HK-2 (cell line): ENCODE data around the gene CCDC171.
"Not testable (repeated sequence)": the region's sequence is repeated elsewhere in the genome, so short reads cannot be mapped to it uniquely, and the experiment has no call there.

Source experiments
- DNase-seq: peaks from one replicate; pipeline ENCODE4 v3.0.0-alpha.2; 2018; ENCODE audit not compliant: unreplicated experiment

The CCDC171 gene

DNA sequence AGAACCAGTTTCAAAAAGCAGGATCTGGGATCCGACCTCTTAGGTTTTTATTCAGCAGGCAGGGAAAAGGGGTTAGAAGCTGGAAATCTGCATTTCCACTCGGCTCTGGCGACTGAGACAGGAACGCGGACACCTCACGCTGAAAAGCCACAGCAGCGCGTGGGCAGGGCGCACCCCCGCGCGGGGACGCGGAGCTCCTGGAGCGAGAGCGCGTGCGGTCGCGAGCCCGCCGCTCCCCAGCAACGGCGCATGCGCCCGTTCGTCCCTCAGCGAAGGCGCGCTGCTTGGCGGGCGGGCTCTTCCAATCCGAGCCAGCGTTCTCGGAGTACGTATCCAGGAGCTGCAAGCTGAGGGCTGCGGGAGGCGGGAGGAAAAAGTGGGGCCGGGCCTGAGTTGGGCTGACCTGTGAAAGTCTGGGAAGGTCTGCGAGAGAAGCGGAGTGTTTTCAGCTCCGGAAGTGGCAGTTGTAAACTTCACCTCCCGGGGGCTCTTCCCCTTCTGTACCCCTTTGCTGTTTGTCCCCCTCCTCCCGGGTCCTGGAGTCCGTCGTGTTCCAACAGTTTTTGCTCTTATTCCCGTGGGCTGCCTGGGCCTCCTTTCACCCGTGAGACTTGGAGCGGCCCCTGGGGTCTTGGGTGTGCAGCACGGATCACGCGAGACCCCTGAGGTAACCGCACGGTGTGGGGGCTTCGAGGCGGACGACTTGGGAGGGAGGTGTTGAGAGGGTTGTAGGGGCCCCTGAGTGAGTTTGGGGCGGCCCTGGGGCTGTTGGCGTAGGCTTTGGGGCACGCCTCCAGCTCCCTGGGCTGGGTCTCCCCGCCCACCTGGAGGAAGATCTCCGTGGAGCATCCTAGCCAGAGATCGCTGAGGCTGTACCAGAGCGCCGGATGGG, at the start of gene CCDC171:
Gene CCDC171 (plus strand): TSS at position 408 of the 892 bp plus-strand sequence. CDS start 11,046 bp downstream, outside the sequence.
- DNase-seq, result peak; percentile 89

DNA sequence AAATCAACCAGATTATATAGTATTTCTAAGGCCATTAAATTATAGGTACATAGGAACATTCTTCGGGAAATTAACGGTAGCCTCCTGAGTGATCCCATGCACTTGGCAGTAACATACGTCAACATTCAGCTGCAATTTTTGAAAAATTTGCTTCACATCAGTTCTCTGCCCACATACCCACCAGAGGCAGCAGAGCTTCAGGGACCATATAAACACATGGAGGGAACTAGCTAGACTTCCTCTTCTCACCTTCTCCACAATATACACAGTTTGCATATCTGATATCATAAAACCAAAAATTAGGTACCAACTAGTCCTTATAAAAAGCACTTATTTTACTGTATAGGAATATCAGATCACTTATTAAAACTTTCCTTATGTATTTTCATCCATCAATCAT, 46.9 kb upstream of the CCDC171 start:
- no peak for DNase-seq

DNA sequence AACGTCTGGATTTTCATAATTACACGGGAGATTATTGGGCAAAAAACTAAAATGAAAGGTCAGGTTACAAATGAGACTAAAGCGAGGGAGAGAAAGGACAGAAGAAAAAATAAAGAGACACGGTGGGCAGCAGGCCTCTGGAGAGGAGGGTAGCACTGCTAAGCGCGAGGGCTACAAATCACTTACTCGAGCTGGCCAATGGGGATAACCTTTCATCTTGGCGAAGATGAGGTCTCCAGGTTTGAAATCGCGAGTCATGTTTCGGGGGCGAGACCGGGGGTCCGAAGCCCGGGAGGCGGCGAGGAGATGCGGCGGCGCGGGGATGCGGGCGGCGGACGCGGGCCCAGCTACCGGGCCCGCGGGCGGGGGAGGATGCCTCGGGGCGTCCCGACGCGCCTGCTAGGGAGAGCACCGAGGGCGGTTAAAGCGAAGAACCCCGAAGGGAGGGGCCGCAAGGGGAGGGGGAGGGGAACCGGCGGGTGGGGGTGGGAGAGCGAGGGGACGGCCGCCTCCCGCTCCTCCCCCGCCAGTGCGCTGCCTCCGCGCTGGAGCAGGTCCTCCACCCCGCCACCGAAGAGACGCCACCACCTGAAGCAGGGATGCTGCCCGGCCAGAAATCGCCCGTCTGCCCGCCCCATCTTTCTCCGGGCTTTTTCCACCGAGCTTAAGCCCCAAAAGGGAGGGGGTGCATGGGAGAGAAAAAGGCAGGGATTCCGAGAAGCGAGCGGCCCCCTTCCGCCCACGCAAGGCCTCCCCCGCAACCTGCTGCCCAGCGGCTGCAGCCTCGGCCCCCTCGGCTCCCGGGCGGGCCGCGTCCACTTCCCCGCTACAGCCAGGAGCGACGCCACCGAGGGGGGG, 42.7 kb upstream of the CCDC171 start:
- peak; percentile 24 for DNase-seq

DNA sequence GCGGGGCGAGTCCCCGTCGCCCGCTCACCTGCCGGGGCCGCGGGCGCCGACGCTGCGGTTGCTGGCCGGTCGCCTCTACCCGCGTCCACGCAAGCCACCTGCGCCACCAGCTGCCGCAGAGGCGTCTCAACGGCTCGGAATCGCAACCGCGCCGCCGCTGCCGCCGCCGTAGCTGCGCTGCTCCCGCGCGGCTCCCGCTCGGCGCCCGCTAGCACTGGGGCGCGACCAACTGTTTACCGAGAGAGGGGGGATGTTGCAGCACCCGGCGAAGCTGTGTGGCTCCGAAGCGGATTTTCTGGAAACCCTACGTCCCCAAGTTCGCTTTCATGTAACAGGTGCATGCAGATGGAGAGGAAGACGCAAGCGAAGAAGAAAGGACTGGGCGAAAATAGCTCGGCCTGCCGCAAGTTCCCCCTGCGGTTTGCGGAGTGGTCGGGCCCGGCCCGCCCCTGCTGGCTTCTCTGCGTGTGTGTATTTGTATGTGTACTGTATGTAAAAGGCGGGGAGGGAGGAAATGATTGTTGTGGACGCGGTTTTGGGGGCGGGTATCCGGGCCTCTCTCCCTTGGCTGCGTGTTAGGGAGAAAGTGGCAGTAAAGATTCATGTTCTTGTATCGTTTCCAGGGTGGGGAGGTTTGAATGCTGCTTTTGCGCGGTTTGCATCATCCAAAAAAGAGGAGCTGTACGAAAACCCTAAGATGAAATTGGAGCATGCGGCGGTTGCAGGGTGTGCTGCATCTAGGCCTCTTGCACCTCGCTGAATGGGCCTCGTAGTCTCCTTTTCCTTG, 41.9 kb upstream of the CCDC171 start, which contains the start of gene PSIP1:
Gene PSIP1 (minus strand): TSS at position 182 of the 787 bp plus-strand sequence. CDS start 782 bp downstream, outside the sequence.
- DNase-seq, result peak; percentile 66

DNA sequence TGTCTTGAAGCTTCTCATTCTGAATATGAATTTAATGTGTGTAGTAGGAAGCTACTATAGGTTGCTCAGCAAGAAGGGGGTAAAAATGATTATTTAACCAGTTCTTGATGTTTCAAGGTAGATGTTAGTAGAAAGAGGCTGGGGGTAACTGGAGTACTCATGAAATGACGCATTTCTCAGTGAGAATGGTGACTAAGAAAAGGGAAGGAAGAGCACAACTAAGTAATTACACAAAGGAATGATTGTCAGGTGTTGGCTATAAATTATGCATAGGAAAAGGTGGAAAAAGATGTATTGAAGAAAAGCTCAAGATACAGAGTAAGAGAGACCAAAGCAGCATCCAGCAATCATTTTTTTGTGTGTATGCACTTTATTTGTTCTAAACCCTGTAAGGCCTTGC, 40.6 kb upstream of the CCDC171 start:
- DNase-seq, result no peak

DNA sequence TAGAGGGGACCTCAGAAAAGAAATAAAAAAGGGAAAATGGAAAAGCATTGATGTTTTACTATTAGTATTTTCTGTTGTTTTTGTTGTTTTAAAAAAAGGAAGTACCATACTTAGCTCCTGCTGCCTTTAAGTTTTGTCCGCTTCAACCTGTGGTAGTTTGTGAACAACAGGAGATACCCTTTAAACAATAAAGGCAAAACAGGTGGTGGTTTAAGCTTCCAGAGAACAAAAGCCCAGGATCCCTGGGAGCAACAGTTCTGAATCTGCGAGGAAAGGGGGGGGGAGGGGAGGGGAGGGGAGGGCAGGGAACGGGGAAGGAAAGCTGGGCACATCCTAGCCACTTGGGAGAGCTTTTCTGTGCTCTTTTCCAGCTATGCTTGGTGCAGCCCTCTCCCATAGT, 40.0 kb upstream of the CCDC171 start:
- no peak for DNase-seq

DNA sequence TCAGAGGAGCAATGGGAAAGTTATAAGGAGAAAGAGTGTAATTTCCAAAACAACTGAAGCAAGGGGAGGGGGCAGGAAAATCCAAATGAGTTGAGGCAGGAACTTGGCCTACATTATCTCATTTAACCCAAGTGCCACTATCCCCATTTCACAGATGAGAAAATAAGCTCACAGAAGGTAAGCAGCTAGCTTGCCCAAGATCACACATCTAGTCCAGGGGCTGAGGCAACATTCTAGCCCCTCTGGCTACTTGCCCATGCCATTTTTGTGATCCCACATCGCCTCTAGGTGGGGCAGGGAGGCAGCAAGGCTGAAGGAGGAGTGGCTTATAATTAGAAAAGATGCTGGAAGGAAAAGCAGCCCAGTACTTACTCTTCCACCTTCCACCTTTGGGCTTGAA, 39.5 kb upstream of the CCDC171 start:
- DNase-seq, result no peak

DNA sequence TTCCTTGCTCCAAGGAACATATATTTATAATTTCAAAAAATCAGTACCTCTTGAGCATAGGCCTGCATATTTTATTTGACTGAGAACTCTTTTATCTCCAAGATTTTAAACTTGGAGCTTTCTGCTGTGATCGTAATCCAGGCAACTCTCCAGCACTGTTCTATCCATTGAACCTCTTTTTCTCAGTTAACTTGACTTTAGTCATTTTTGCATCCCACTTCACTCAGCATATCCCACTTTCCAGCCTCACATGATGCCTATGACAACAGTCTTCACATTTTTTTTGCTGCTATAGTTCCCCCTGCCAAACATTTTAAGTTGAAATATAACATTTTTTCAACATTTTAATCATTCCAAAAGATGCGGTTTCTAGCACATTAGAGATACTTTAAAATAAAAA, 33.0 kb upstream of the CCDC171 start:
- no peak for DNase-seq

DNA sequence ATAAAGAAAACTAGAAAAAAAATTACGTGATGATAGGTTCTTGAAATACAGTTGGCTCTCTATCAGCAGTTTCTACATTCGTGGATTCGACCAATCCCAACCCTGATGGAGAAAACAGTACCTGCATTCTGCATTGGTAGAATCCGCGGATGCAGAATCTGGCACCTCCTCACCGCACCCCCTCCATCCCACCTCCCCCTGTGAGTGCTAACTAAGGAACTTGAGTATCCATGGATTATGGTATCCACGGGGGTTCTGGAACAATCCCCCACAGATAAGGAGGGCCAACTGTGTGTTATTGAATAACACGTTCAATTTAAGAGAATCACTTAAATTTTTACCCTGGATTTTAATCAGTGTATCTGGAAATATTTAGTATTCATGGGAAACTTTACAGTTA, 31.6 kb upstream of the CCDC171 start:
- no peak for DNase-seq

DNA sequence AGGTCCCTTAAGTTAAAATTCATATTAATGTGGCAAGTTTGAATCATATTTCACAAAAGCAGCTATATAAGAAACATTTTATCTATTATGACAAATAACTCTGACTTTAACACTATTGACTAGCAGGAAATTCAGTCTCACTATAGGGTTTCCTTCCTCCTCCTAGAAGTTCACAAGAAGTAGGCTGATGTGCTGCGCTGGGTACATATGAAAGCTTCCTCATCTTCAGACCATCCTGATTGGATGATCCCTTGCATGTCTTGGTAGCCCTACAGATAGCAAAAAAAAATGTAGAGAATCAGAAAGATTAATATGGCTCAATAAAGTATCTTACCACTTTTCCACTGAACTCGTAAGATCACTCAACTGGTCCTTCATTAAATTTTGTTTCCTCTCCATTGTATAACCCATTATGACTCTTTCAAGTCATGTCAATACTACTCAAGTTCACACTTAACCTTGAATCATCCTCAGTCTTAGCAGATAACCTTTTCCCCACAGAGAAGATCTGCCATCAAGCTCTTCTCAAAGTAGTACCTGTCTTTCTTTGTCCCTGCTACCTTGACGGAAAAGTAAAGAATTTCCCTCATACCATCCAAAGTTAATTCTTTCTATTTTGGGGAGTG, 30.6 kb upstream of the CCDC171 start:
- no peak for DNase-seq

DNA sequence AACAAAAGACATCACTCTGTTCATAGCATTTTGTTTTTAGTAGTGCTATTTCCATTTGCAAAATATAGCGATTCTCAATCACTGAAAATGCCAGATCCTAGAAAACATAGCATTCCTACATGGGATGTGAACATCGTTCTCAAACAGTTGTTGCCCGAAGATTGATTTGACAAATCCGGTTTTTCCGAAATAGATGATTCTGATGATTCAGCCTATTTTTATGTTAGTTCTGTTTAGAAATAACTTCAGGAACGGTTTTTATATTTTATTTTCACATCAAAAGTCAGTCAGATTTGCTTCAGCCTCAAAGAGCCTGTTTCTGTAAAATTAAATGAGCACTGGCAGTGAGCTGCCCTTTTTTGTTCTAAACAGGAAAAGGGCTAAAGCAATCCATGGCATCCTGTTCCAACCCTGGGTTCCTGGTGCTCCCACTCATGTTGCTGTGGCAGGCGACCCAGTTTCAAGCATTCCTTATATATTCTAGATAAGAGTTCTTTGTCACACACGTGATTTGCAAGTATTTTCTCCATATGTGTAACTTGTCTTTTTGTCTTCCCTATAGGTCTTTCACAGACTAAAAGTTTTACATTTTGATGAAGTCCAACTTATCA, 27.9 kb upstream of the CCDC171 start:
- DNase-seq, result no peak

DNA sequence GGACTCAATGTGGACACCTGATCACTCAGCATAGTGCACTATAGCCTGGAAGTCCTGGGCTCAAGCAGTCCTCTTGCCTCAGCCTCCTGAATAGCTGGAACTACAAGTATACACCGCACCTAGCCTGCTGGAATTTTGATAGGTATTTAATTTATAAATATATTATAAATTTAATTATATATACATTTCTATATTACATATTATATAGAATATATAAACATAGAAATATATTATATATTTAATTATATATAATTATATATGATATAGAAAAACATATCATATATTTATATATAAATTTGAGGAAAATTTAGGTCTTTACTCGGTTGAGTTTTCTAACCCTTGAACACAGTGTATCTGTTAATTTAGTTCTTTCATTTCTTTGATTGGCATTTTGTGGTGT, 26.9 kb upstream of the CCDC171 start:
- DNase-seq, result no peak

DNA sequence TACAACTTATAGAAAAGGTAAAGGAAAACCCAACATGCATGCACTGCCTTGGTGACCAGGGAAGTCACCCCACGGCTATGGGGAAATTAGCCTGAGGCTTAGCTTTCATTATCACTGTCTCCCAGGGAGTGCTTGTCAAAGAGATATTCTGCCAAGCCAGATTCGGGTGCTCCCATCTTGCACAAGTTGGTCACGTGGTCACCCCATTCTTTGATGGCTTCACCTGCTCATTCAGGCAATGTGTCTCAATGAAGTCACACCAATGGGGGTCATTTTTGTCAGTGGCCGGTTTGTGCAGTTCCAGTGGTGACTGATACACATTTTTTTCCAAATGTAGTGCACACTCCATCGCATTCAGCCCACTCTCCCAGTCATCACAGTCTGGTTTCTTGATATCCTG, 25.8 kb upstream of the CCDC171 start:
- not testable (repeated sequence) for DNase-seq

DNA sequence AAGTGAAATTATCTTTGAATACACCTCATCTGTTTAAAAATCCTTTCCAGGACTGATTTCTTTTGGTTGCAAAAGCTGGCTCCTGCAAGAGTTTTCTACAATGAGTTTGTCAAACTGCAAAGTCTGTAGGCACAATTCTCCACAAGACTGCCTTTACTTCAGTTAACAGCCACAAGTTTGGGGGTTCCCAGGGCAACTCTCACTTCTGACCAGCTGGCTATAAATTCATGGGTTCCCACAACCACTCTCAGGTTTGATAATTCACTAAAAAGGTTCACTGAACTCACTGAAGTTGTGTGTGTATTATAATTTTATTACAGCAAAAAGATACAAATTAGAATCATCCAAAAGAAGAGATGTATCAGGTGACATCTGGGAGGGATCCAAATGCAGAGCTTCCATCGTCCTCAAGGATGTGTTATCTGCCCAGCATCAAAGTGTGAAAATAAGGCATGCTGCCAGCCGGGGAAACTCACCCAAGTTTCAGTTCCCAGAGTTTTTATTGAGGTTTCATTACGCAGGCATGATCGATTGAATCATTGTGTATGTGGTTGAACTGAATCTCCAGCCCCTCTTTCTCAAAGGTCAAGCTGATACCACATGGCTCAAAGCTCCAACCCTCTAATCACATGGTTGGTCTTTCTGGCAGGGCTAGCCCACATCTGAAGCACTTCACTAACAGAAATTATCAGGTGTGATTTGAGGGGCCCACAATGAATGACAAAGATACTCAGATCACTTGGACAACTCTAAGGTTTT, 23.1 kb upstream of the CCDC171 start:
- DNase-seq, result no peak

DNA sequence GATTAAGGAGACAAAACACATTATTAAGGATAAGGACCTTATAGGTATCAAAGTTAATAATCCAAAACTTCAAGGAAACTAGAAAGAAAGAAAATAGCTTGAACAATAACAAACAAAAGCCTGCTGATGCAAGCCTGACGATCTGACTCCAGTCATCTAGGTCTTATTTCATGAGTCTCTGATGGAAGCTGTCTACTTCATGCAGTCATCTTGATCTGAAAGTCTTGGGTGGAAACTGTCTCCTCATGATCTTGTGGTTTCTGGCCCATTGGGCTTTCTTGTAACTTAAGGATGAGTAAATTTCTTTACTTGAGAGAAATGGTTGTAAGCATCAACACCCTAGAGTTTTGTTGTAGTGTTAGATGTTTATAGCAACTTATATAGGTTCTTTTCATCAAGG, 21.5 kb upstream of the CCDC171 start:
- DNase-seq, result no peak

DNA sequence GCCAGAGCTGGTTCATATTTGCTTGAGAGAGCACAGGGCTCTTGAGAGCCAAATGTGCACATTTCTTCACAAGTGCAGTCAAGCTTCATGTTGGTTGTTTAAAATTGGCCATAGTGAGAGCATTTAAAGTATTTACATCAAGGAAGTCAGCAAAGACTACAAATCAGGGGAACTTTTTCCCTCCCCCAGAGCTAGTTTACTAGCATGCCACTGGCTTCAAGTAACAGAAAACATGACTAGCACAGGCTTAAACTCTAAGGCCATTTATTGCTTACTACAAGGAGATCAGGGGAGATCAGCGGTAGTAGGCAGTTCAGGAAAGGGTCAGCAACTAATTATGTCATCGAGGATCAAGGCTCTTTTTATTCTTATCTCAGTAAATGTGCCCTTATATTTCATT, 11.0 kb upstream of the CCDC171 start:
- DNase-seq, result no peak

DNA sequence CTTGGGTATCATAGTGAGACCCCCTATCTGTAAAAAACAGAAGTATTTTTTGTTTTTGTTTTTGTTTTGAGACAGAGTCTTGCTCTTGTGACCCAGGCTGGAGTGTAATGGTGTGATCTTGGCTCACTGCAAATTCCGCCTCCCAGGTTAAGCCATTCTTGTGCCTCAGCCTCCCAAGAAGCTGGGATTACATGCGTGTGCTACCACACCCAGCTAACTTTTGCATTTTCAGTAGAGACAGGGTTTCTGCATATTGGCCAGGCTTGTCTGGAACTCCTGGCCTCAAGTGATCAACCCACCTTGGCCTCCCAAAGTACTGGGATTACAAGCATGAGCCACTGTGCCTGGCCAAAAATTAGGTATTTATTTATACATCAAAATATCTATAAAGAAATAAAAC, 10.2 kb upstream of the CCDC171 start:
- DNase-seq, result no peak

DNA sequence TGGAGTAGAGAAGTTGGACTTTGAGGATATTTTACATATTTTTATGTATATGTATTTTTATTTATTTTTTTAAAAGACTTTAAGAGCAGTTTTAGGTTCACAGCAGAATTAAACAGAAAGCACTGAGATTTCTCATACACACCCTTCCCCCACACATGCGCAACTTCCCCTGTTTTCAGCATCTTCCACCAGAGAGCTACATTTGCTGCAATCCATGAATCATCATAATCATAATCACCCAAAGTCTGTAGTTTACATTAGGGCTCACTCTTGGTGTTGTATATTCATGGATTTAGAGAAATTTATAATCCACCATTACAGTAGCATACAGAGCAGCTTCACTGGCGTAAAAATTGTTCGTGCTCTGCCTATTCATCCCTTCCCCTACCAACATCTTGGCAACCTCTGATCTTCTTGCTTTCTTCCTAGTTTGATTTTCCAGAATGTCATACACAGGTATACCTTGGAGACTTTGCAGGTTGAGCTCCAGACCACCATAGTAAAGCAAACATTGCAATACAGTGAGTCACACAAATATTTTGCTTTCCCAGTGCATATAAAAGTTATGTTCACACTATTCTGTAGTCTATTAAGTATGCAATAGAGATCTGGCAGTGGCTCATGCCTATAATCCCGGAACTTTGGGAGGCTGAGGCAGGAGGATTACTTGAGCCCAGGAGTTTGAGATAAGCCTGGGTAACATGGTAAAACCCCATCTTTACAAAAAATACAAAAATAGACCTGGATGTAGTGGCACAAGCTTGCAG, 9.6 kb upstream of the CCDC171 start:
- no peak for DNase-seq

DNA sequence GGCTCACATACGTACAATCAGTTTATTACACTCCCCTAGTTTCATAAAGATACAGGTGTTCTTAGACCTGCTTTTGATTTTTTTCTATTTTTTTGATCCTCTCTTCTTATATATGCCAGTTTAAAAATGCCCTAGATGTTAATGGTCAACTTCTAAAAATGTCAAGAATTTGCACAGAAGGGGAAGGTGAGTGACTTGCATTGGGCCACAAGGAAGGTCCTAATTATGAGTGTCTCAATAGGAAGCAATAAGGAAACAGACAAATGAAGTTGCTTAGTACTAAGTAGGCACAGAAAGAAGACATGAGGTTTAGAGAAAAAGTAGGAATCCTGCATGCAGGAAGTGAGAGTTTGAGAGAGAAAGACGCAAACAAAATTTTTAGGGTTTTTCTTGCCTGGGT, 3.2 kb upstream of the CCDC171 start:
- DNase-seq, result no peak

DNA sequence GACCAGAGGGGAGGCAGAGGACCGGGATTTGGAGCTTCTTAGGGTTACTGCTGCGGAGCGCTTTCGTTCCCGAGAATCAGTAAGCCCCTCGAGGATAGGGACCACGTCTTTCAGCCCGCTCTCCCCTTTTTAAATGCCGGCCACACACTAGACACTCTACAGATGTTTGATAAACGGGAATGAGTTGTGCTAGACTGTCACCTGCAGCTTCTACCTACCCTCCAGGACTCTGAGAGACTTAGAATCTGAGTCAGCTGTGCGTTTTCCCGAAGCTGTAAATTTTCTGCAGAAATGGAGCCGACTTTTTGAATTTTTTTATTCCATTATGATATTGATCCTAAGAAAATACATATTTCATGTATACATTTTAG, 670 bp downstream of the CCDC171 start:
- DNase-seq, result no peak
